NCI-H1694 (cell line): ENCODE measurements around the gene KLHDC8B.

ENCODE experiments used
- DNase-seq: peaks from one replicate; lab custom pipeline; 2025; lab: John Stamatoyannopoulos, UW

The KLHDC8B gene

GRCh38 chr3:49158792-49159191 lies 12.6 kb upstream of the KLHDC8B start:
- DNase-seq, result no peak

- no peak for DNase-seq
Observed at GRCh38 chr3:49161197-49161596, 10.2 kb upstream of the KLHDC8B start.

- DNase-seq, result no peak
Observed at GRCh38 chr3:49161808-49162530, 9.4 kb upstream of the KLHDC8B start.

- DNase-seq, result no peak
Observed at GRCh38 chr3:49162751-49163419, 8.5 kb upstream of the KLHDC8B start.

- DNase-seq, result no peak
Observed at GRCh38 chr3:49163609-49164008, 7.8 kb upstream of the KLHDC8B start.

GRCh38 chr3:49164983-49165720 lies 6.2 kb upstream of the KLHDC8B start:
- no peak for DNase-seq

- peak; percentile 1 for DNase-seq
Observed at GRCh38 chr3:49165771-49166751, 5.3 kb upstream of the KLHDC8B start, which contains the start of gene CCDC71. TSS of gene CCDC71 (minus strand) at chr3:49166331. CDS start at chr3:49164208, 2,123 bp downstream.

- DNase-seq, result no peak
Observed at GRCh38 chr3:49166752-49167556, 4.4 kb upstream of the KLHDC8B start.

- no peak for DNase-seq
Observed at GRCh38 chr3:49170744-49171118, 667 bp upstream of the KLHDC8B start.

- DNase-seq, result no peak
Observed at GRCh38 chr3:49171775-49172500, 540 bp downstream of the KLHDC8B start.

GRCh38 chr3:49172551-49173041 lies 1.2 kb downstream of the KLHDC8B start:
- no peak for DNase-seq

- peak; percentile 4 for DNase-seq
Observed at GRCh38 chr3:49173116-49173791, 1.9 kb downstream of the KLHDC8B start.

- DNase-seq, result no peak
Observed at GRCh38 chr3:49173792-49174170, 2.4 kb downstream of the KLHDC8B start.

- no peak for DNase-seq
Observed at GRCh38 chr3:49174397-49174985, 3.1 kb downstream of the KLHDC8B start.

GRCh38 chr3:49175530-49175929 lies 4.1 kb downstream of the KLHDC8B start:
- DNase-seq, result no peak

- no peak for DNase-seq
Observed at GRCh38 chr3:49177073-49177472, 5.7 kb downstream of the KLHDC8B start.

- no peak for DNase-seq
Observed at GRCh38 chr3:49180116-49180515, 8.7 kb downstream of the KLHDC8B start.

GRCh38 chr3:49181351-49181750 lies 10.0 kb downstream of the KLHDC8B start:
- no peak for DNase-seq

GRCh38 chr3:49182682-49183081 lies 11.3 kb downstream of the KLHDC8B start:
- DNase-seq, result no peak
